Activated gamma-delta T cell (primary cell): ENCODE data around the gene ELK3.

ENCODE experiments used
- DNase-seq: peaks from one replicate; lab custom pipeline; 2025; lab: John Stamatoyannopoulos, UW

The ELK3 gene

DNA sequence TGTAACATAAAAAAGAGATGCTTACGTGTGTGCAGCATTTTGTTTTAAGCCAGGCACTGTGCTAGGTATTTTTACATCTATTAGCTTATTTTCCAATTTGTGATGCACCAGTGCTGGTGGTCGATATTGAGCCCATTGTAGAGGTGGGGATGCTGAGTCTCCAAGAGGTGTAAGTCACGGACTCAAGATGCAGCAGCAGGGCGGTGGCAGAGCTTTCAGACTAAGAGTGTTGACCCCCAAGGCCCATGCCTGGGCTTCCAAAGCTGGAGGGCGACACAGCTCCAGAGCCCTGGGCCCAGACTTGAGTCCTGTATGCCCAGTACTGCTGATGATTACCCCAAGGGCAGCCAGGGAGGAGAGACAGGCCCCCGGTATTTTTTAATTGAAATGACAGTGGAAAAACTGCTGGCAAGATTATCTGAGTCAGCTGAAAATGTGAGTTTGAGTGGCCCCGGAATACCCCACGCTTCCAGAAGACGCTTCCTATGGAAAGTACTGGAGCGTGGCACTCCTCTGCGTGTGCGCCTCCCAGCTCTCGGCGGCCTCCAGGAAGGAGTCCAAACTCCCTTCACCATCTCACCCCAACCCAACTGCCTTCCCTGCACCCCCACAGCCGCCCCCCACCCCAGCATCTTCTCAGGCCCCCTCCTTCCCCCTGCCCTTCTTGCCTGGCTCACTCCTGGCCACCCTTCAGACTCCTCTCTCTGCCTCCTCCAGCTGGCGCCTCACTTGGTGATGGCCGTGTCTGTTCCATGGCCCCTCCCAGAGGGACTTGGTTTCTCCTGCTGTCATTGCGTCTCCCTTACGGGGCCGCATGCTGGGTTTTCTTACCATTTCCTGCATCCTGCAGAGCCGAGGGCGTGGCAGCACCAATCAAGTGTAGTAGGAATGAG lies 40.7 kb downstream of the ELK3 start:
- no peak for DNase-seq

DNA sequence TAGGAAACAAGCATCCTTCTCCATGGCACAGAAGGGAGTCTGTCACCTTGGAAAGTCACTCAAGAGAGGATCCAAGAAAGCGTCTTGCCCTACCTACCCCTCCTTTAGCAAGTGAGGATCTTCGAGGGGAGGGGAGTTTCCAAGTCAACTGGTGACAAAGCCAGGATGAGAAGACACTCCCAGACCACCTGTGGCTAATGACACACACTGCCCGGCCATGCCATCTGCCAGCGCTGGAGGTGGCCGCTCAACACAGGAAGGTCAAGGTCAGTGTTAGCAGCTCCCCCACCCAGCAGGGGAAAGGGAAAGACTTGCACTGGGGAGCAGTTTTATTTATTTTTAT lies 41.3 kb downstream of the ELK3 start:
- DNase-seq = no peak

DNA sequence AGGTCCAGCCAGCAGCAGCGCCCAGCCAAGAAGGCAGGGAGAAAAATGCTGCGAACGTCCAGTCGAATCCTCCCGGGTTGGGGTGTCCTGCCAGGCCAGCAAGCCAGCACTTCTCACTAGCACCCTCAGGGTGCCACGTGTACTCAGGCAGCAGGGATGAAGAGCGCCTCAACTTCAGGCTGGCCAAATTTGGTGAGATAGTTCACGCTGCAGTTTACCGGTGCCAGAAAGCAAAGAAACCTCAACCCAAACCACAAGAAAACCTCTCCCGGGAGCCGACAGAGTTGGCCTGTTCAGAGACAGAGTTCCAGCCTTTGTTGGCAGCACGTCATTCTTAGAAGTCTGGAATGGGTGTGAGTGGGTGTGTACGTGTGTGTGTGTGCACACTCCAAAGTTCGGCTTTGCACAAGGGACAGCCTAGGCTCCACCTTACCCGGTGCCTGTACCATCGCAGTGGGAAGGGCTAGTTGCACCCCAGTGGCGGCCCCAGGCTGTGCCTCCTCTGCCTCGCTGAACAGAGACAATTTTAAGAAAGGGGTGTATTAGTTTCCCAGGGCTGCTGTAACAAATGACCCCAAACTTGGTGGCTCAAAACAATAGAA lies 42.1 kb downstream of the ELK3 start:
- DNase-seq = no peak

DNA sequence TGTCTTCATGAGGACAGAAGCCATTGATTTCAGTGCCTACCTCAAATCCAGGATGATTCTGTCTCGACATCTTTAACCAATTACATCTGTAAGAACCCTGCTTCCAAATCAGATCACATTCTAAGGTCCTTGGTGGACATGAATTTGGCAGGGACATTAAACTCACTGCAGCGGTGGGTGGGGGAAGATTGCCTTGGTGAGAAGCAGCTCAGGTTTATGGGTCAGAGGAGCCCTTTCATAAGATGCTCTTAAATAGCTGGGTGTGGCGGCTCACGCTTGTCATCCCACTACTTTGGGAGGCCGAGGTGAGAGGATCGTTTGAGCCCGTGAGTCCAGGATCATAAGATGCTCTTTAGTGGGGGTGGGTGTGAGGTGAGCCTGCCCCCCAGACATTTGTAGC lies 42.9 kb downstream of the ELK3 start:
- DNase-seq = no peak

DNA sequence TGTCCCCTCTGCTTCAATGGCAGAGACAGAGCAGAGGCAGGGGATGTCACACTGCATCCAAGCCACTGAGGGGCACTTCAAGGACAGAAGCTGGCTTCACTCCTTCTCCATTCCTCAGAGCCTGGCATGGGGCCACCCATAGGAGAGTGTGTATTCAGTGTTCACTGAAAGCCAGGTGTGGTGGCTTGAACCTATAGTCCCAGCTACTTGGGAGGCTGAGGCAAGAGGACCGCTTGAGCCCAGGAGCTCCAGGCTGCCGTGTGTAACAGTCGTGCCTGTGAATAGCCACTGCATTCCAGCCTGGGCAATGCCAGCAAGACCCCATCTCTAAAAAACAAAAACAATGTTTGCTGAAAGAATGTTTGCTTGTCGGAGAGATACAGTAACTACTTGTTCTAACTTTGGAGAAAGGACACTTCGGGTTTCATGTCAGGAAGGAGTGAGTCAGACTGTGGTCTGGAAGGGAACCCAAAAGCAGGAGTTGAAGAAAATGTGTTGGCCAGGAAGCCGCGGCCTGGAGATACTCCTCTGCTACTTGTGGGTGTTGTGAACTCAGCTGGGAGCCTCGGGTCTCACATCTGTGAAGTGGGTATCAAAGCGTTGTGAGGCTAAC lies 43.4 kb downstream of the ELK3 start:
- DNase-seq = no peak

DNA sequence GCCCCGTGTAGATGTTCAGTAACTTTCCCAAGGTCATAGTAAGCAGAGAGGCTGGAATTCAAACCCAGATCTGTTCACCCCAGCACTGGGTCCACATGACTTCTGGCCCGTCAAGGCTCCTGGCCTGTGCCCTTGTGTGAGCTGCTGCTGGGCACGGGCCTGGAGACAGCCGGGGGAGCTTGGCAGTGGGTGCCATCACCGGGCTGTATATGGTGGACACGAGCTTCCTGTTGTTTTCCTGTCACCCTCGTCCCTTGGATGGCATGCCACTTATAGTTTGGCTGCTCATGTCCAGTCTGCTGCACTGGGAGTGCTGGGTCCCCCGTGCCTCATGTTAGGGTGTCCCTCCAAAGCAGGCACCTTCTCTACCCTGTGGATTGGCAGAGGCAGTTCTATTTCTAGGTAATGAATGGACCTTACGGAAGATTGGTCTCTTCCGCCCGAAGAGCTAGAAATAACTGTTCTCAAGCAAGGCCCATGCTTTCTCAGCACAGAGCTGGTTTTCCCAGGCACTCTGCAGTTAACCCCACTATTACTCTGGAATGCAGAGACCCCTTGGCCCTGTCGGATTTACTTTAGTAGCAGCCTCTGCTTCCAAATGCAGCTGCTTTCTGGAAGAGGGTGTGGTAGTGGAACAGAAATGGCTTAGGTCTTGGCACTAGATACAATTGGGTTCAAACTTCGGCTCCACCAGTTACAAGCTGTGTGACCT lies 44.3 kb downstream of the ELK3 start:
- DNase-seq = no peak

DNA sequence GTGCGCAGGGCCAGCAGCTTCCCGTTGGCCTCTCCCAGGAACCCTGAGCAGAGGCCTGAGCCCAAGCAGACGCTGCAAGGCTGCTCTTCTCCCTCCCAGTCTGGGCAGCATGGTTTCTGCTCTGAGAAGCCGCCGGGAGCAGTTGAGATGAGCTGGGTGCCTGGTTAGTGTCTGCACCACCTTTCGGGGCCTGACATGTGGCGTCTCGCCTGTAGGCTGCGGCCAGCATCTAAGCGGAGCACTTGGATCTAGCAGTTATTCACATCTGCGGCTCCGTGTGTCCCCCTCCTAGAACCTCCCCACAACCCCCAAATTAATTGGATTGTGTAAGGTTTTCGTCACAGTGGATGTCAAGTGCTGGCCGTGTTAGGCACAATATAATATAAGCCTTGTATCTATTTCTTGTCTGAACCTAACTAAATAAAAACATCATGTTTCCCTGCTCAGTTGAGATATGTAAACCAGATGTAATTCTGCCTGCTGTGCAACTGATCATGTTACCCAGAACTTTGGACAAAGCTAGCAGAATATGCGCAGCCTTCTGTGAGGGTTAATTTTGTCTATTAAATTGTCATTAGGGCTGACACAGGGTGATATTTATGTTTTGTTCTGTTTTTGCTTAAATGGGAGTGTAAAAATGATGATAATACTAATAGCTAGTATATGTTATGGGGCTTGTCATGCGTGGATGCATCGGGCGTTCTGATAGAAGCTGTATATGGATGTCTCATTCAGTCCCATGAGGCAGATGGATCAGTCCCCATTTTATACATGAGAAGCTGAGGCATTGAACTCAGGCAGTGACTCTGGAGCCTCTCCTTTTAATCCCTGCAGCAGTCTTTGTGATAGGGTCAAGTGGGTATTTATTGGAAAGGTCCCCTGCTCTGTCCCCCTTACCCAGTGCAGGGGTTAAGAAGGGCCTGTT lies 45.8 kb downstream of the ELK3 start:
- DNase-seq = no peak

DNA sequence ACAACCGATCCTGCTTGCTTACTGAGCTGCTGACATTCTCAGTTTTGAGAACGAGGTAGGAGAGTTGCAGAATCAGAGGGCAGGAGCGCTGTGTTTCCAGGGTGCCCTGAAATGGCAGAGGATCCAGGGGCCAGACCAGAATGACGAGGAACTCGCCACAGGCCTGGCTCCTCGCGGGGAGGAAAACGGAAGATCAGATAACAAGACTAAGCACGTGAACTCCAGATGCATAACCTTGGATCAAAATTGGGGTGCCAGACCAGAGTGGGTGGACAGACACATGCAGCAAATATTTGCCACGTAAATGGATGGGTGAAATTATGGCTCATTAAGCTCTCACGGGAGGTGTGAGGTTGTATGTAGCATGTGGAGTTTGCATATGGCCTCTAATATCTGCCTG lies 46.5 kb downstream of the ELK3 start:
- no peak for DNase-seq

DNA sequence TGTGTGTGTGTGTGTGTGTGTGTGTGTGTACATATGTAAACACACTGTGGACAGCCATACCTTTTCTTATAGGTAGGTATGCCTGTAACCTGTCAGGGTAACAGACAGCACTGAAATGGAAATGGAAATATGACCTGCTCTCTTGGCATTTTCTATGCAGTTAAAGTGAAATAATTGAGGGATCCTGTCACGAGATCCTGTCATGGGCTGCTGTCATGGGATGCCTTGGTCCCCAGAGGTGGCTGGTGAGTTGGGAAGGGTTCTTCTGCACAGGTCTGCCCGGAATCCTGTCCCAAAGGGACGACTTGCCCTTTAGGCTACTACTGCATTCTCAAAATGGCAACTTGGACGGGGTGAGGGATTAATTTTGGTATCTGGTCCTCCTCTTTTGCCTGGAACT lies 47.3 kb downstream of the ELK3 start:
- no peak for DNase-seq

DNA sequence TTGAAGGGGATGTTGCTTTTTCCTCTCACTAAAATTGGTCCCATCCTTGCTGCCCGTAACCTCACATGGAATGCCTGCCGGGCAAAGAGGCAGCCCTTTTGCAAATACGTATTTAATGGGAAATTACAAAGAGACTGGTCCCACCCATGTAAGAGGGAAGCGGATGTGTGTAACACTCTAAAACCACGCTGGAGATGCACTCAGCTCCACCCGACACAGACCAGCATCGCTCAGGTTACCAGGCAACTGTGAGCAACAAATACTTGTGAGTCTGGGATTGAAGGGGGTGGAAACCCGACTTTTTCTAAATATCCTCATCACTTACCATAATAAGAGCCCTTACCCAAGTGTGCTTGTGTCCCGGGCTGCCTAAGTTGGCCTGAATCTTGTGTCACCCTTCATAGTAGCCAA lies 47.7 kb downstream of the ELK3 start:
- DNase-seq = no peak

DNA sequence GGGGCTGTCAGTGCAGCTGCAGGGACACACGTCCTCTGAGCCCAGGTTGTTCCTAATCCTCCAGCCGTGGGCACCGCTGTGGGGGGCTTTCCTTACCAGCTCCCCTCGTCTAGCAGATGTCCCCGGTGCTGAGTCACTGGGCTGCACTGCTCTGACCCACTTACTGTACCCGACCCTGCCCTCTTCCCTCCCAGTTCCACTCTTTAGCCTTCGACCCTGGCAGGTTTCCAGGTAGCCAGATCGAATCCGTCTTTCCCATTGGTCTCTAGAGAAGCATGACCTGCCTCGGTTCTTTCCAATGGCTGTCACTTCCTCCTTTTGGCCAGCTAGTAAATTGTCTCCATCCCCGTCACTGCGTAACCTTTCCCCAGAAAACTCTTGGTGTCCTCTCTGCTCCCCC lies 48.4 kb downstream of the ELK3 start:
- peak; percentile 25 for DNase-seq

DNA sequence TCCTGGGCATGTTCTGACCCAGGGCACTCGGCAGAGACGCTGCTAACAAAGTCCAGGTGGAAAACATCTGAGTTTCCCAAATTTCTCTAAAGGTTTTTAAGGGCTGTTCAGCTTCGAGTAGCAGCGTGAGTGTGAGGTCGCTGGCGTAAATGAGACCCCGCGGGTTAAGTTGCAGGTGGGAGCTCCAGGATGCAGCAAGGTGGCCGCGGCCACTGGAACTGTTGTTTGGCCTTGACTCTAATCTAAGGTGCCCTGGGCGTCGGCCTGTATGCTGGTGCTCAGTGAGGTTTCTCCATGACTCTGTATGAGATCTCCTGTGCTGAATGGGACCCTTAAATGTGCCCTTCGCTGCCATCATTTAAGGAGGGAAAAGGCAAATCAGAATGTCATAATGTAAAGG lies 50.7 kb downstream of the ELK3 start:
- DNase-seq = no peak

DNA sequence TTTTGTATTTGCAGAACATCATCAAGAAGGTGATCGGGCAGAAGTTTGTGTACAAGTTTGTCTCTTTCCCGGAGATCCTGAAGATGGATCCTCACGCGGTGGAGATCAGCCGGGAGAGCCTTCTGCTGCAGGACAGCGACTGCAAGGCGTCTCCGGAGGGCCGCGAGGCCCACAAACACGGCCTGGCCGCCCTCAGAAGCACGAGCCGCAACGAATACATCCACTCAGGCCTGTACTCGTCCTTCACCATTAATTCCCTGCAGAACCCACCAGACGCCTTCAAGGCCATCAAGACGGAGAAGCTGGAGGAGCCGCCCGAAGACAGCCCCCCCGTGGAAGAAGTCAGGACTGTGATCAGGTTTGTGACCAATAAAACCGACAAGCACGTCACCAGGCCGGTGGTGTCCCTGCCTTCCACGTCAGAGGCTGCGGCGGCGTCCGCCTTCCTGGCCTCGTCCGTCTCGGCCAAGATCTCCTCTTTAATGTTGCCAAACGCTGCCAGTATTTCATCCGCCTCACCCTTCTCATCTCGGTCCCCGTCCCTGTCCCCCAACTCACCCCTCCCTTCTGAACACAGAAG lies 52.8 kb downstream of the ELK3 start:
- no peak for DNase-seq

DNA sequence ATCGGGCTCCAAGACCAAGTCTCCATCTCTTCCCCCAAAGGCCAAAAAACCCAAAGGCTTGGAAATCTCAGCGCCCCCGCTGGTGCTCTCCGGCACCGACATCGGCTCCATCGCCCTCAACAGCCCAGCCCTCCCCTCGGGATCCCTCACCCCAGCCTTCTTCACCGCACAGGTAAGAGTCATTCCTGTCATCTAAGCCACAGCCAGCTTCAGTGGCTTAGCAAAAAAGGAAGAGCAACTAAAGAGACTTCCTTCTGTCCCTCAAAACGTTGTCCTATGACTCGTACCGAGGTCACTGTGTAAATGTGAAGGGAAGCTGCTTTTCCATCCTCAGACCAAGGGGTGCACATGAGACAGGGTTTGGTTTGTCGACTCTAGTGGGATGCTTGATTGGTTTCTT lies 53.4 kb downstream of the ELK3 start:
- no peak for DNase-seq

DNA sequence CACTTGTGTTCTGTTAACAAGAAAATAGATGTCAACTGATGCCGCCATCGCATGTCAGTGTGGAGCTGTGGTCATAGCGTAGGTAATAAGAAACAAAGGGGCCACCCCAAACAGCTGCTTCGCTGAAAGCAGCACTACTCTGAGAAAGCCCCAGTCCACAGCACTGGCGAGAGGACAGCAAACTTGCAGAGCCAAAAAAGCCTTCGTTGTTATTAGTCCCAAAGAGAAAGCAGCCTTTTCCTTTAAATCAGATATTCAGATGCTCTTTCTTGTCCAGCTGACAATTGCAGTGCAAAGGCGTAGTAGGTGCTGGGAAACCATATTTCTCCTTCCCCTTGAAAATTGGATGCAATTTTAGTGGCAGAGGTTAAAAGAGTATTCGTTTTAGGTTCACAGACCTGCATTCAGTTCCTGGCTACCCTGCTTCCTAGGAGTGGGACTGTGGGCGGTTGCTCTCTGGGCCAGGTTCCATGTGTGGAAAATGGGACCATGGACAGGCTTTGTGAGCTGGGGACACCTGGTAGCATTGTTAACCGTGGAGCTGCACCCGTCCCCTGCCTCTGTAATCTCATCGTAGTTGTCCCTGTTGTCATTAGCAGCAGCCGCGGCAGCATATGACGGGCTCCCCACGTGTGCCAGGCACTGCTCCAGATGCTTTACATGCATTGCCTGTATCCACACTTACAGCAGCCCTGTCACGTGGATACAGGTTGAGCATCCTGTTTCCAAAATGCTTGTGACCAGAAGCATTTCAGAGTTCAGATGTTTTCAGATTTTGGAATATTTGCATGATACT lies 54.2 kb downstream of the ELK3 start:
- DNase-seq = no peak

DNA sequence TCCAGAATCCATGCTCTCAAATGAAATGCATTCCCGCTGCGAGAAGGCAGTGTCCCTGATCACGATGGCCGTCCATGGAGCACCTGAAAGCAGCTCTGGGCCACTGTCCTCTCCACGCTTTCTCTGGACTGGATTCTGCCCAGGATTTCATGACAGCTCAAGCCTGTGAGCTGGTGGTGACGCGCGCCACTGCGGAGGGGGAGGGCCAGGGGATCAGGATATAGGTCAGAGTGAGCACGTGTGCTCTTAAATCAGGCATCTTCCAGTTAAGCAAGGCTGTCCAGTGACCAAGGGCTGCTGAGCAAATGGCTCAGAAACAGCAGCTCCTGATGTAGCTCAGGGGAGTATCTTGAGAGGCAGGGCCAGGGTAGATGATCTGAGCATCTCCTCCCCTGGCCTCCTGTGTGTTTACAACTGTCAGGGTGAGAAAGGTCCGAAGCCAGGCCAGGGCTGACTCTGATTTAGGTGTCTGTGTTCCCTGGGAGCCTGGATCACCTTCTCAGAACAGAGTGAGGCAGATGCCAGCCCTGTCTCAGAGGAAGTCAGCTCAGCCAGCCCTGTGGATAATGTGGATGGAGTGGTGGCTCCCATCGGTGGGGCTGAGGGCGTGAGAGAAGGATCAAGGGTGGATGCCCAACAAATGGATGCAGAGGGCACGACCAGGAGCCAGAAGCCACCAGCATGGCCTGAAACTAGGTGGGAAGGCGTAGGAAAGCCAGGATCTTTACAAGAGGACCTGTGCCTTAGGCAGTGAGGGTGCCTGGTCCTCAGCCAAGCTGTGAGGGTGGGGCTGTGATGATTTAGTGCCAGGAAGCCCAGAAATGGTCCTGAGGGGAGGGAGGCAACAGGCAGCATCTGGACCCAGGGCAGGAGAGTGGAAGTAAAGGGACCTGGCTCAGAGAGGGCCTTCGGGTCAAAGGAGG lies 55.3 kb downstream of the ELK3 start:
- DNase-seq = no peak

DNA sequence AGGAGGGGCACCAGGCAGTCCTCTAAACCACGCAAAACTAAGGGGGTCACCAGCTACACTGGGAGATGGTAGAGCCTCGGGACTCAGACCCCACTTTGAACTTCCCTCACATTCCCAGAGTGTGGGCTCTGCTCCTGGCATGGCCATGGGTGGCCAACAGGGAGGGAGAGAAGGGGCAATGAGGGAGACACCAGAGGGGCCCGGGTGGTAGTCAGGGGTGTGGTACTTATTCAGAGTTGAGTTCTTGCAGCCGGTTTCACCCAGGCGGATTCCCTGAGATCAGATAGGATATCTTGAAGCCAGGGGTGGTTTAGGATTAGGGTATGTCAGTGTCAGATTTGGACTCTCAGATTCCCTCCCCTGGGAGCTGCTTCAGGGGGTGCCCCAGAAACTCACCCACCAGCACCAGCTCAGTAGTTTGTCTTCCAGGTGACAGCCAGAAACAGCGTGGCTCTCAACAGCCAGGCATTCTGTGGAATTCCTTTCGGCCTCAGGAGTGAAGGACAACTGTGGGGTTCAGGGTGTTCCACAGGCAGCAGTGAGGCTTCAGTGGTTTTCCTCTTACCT lies 56.0 kb downstream of the ELK3 start:
- no peak for DNase-seq

DNA sequence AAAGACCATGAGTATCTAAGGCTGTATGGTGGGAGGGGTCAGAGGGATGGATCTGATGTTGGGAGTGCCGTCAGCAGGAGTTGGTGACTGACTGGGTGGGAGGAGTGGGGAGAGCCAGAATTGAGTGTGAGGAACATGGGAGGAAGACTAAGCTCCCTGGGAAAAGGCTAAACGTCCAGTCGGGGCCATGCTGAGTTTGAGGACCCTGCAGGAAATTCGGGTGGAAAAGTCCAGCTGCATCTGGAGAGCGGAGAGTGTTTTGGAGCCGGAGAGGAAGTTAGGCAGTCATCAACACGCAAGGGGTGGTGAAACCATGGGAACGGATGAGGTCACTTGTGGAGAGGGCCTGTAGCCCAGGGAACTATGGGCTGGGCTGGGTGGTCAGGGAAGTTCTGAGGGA lies 60.9 kb downstream of the ELK3 start:
- DNase-seq = no peak
